ENCODE measurements around the gene PLA2G4A.

DNA sequence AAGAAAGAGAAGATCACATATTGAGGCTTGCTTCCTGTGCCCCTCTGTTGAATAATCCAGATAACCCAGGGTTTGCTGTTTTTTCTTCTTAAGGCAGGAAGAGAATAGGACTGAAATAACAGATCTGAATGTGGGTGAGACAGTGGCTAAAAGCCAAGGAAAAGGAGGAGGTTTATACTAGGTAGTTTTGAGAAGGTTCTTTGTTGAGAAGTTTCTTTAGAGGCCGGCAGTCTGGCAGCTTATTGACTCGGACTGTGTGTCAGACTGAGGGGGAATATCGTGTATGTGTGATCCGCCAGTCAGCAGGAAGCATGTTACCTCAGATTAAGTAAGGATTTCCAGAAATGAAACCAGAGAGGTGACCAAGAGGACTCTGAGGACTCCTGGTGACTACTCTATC lies 119.8 kb downstream of the PLA2G4A start:
- TF ChIP-seq, protein P1, sequence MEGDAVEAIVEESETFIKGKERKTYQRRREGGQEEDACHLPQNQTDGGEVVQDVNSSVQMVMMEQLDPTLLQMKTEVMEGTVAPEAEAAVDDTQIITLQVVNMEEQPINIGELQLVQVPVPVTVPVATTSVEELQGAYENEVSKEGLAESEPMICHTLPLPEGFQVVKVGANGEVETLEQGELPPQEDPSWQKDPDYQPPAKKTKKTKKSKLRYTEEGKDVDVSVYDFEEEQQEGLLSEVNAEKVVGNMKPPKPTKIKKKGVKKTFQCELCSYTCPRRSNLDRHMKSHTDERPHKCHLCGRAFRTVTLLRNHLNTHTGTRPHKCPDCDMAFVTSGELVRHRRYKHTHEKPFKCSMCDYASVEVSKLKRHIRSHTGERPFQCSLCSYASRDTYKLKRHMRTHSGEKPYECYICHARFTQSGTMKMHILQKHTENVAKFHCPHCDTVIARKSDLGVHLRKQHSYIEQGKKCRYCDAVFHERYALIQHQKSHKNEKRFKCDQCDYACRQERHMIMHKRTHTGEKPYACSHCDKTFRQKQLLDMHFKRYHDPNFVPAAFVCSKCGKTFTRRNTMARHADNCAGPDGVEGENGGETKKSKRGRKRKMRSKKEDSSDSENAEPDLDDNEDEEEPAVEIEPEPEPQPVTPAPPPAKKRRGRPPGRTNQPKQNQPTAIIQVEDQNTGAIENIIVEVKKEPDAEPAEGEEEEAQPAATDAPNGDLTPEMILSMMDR (IDR thresholded peaks at IDR 0.05; ENCODE audit: low read length): no peak
- TF ChIP-seq EZH2 (IDR thresholded peaks at IDR 0.05; ENCODE audit: borderline replicate concordance, low read length): no peak

Data from OCI-LY1 (cell line).